Measurements from ENCODE around the gene RAB11FIP3. TPM values are rescaled to one million over a fixed set of nuclear protein-coding genes. Genes with fewer than 3 reads are reported as not detected.
"Not testable (repeated sequence)": the region's sequence is repeated elsewhere in the genome, so short reads cannot be mapped to it uniquely, and the experiment has no call there.

Gene RAB11FIP3
- total RNA-seq, 1 donor from 2014 or later = 33.3 TPM

- intact Hi-C loops (cut with micrococcal nuclease) = no loop called here
These were observed 65.9 kb downstream of the RAB11FIP3 start for GRCh38 chr16:491220-491919.

GRCh38 chr16:492211-492875, 66.9 kb downstream of the RAB11FIP3 start:
- intact Hi-C loops (cut with micrococcal nuclease) = no loop called here

- intact Hi-C loops (cut with micrococcal nuclease) = not testable (repeated sequence)
These were observed 69.2 kb downstream of the RAB11FIP3 start for GRCh38 chr16:494676-495075.

GRCh38 chr16:495127-495748, 69.8 kb downstream of the RAB11FIP3 start:
- intact Hi-C loops (cut with micrococcal nuclease) = no loop called here

GRCh38 chr16:496097-496886, 70.8 kb downstream of the RAB11FIP3 start:
- intact Hi-C loops (cut with micrococcal nuclease) = no loop called here

GRCh38 chr16:497258-497657, 71.8 kb downstream of the RAB11FIP3 start:
- intact Hi-C loops (cut with micrococcal nuclease) = no loop called here

- intact Hi-C loops (cut with micrococcal nuclease) = no loop called here
These were observed 74.5 kb downstream of the RAB11FIP3 start for GRCh38 chr16:499924-500323.

GRCh38 chr16:500709-501108, 75.3 kb downstream of the RAB11FIP3 start:
- intact Hi-C loops (cut with micrococcal nuclease) = no loop called here

GRCh38 chr16:502179-502943, 76.9 kb downstream of the RAB11FIP3 start:
- intact Hi-C loops (cut with micrococcal nuclease) = no loop called here

- intact Hi-C loops (cut with micrococcal nuclease) = no loop called here
These were observed 78.0 kb downstream of the RAB11FIP3 start for GRCh38 chr16:503150-504071.

- intact Hi-C loops (cut with micrococcal nuclease) = no loop called here
These were observed 80.2 kb downstream of the RAB11FIP3 start for GRCh38 chr16:505479-506245.

- intact Hi-C loops (cut with micrococcal nuclease) = no loop called here
These were observed 80.7 kb downstream of the RAB11FIP3 start for GRCh38 chr16:506246-506546.

- intact Hi-C loops (cut with micrococcal nuclease) = not testable (repeated sequence)
These were observed 82.1 kb downstream of the RAB11FIP3 start for GRCh38 chr16:507527-507926.

- intact Hi-C loops (cut with micrococcal nuclease) = no loop called here
These were observed 82.5 kb downstream of the RAB11FIP3 start for GRCh38 chr16:507996-508395.

- intact Hi-C loops (cut with micrococcal nuclease) = no loop called here
These were observed 83.7 kb downstream of the RAB11FIP3 start for GRCh38 chr16:508884-509736.

GRCh38 chr16:510066-510825, 84.8 kb downstream of the RAB11FIP3 start:
- intact Hi-C loops (cut with micrococcal nuclease) = no loop called here

- intact Hi-C loops (cut with micrococcal nuclease) = no loop called here
These were observed 87.4 kb downstream of the RAB11FIP3 start for GRCh38 chr16:512802-513201.

- intact Hi-C loops (cut with micrococcal nuclease) = no loop called here
These were observed 88.5 kb downstream of the RAB11FIP3 start for GRCh38 chr16:513950-514349.

Measured in T-helper 2 cell treated with Interferon-gamma antibody and Interleukin-4, amounts not matched to agents 100 ng/mL and 5 ng/mL, for 36 hours (primary cell).